Right lung (tissue), 5 donors: Measurements from ENCODE around the gene SPTBN1. TPM values are rescaled to one million over a fixed set of nuclear protein-coding genes. Genes with fewer than 3 reads are reported as not detected.

Source experiments
- DNase-seq, 2 donors: peaks; one replicate each; pipeline ENCODE4 v3.0.0-alpha.2; 2013
- polyA plus RNA-seq, 5 donors: library from polyadenylated mRNA; unstranded; fragments of 120-200 nt; gene quantifications; one replicate each; pipeline versions ENCODE4 v1.2.1 to v1.2.3, GENCODE V29; 2013; ENCODE audit warnings: inconsistent platforms in 1 of 5, low replicate concordance in 1 of 5; ENCODE audit not compliant: insufficient read length in 5 of 5, insufficient read depth in 1 of 5

SPTBN1 gene
- polyA plus RNA-seq, 5 donors = 413 to 552 (median 522) TPM

GRCh38 chr2:54630858-54631497, 174.9 kb downstream of the SPTBN1 start:
- DNase-seq = peak; percentile 52 to 55

DNA sequence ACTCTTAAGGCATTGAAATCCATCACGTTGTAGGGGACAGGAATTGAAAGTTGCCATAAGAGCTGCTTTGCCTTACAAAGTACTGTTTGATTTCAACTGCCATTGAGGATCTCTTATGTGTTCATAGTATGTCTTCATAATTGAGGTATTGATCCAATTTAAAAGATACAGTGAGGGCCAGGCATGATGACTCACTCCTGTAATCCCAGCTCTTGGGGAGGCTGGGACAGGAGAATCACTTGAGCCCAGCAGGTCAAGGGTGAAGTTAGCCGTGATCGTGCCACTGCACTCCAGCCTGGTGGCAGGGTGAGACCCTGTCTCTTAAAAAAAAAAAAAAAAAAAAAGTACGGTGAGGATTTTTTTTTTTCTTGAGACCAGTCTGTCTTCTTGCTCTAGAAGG, 175.6 kb downstream of the SPTBN1 start:
- no peak for DNase-seq

GRCh38 chr2:54632733-54633692, 176.9 kb downstream of the SPTBN1 start:
- DNase-seq = no peak

DNA sequence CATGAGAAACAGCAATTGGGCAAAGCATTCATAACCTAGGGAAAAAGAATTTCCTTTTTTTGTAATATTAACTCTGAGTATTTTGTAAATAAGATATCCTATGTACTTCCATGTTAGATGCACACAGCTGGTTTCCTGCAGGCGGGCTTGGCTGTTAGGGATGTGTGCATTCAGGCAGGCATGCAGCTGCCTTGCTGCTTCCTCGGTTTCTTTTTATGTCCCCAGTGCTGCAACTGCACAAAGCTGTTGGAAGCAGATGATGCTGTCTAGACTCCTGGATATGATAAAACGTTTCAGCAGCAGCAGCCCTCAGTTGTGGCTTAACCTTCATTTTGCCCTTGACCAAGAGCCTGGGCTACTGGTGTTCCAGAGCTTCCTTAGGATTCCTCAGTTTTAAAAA, 177.9 kb downstream of the SPTBN1 start:
- DNase-seq = no peak

DNA sequence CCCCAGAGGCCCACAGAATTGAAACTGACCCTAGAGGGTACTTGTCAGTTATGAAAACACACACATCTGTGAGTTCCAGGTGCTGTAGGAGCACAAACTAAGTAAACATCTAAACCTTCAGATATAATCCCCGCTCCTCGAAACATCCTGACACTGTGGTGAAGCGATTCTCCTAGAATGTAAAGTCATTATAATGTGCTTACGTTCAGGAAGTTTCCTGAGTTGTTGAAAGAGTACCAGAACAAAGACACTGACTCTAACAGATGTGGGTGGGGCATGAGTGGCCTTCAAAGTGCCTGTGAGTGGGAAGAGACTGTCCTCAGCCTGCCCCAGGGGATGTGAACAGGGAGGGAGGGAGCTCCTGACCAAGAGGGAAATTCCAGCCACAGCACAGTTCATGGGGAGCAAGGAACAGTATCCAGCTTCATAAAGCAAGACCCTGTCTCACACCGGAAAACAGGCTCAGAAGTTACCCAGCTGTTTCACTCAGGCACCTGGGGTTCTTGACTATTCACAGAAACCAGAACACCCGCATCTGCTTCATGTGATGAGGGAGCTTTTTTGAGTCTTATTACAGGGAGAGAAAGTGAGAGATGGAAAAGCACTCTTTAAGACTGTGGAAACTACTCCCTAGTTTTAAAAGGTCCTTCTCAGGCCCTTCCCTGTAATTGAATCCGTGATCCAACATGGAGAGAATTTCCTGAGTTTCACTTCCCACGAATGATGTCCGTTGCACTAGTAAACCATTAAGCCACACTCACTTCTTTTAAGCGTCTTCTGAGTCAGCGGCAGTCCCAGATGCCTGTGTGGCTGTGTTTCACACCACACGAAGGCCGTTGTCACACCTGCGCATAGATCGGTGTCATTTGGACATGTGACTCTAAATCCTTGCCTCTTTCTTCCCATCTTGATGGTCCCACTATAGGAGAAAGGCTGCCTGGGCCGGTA, 178.7 kb downstream of the SPTBN1 start:
- peak in 1 of 2 donors; percentile 32 for DNase-seq

DNA sequence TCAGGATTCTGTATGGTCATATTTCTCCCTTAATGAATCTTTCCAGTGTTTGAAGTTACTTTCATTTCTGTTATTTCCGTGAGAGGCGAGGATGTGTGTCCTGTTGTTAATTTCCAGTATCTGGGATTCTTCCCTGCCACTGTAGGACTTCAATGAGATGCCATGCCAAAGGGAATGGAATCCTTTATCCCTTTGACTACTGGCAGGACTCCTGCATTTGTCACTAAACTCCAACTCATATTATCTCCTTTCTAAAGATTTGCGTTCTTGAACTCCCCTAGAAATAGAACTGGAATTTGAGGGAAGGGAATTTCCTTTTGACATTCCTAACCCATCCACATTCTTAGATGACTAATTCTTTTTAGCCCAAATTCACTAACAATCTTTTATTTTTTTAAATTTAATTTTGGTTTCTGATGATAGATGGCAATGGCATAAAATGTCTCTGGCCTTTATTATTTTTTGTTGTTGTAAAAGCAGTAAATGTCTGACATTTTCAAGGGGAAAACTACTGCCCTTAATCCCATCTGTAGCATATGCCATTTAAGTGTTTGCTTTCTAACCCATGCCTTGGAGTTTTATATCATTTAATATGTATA, 179.5 kb downstream of the SPTBN1 start:
- DNase-seq = no peak

- DNase-seq = no peak
Observed at GRCh38 chr2:54636415-54637139, 180.4 kb downstream of the SPTBN1 start.

- no peak for DNase-seq
Observed at GRCh38 chr2:54638103-54638502, 182.0 kb downstream of the SPTBN1 start.

DNA sequence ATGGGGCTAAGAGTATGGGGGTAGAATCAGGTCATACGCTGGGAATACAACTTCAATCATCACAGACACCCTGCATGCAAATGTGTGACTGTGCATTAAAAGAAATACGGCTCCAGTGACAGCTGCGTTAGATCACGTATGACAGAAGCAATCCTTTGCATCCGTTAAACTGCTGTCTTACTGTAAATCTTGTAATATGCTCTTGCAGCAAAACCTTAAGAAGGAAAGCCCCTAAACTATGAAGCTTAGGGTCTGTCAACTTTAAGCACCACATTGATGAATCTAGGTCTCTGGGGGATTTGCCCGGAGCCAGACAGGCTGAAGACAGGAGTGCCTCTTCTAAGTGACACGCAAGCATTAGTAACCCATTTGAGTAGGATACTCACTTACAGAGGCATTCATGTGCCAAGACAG, 182.7 kb downstream of the SPTBN1 start:
- DNase-seq = peak in 1 of 2 donors; percentile 39

DNA sequence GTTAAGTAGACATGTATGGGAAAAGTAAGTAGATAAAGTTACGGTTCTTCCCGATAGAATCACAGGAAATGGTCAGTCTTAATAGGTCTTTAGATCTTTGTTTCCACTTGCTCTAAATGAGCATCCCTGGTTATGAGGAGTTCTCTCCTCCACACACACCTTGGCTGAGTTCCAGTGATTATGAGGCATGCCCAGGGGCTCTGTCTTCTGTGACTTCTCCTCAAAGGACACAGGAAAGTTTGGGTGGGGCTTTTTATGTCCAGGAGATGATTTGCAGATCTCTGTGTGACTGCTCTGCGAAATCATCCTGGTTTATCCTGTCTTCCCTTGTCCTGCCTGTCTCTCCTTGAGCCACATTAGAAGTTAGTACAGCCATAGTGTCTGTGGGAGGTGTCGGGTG, 183.5 kb downstream of the SPTBN1 start:
- no peak for DNase-seq

DNA sequence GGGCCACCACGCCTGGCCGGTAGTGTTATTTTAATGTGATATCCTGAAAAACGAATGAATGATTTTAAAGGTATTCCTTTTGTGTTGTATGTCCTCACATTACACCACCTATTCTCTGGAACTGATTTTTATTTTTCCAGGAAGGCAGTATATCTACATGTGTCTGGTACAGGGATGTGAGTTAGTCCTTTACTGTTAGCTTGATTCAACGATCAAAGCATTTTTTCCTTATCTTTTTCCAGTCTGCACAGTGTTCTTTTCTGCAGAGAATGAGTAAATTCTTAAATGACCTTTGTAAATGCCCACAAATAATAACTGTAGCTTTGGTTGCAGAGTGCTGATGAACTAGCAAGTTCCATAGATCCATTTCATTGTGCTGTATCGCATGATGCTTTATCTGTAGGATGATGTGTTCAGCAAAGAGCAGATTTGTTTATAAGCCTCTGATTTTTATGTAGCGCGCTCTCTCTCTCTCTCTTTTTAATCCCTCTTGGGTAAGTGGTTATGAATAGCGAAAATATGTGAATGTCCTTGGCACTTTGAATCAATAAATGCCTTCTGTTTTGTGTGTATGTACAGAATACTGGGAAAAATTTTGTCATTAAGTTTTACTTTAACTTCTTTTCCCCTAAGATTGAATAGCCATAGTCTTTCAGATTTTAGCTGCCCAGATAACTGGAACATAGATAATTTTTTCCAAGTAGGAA, 184.9 kb downstream of the SPTBN1 start:
- no peak for DNase-seq

- no peak for DNase-seq
Observed at GRCh38 chr2:54641988-54642387, 185.9 kb downstream of the SPTBN1 start.

DNA sequence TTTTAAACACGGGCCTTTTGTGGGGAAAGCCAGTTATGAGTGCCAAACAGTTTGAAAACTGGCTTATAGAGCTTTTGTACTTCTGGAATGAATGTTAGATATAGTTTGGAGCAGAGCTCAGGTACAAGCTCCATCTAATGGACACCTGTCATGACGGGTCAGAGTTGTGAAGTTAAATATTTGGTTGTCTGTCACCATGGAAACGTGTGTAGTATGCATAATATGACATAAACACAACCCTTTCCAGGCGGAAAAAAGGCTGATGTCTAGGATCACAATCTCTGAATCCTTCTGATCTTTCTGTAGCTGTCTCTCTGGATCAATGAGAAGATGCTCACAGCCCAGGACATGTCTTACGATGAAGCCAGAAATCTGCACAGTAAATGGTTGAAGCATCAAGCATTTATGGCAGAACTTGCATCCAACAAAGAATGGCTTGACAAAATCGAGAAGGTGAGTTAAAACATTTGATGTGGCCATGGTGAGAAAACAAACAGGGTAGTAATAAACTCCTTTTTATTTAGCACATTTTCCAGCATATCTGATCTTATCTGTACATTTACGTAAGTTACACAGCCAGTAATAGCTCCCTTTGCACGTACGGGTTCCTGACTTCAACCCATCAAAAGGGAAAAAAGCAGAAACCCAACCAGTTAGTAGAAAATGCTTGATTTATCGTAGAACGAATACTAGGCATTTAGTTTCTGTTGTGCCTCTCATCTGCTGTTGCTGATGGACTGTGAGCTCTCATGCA, 186.7 kb downstream of the SPTBN1 start:
- no peak for DNase-seq

GRCh38 chr2:54644236-54644635, 188.1 kb downstream of the SPTBN1 start:
- no peak for DNase-seq

DNA sequence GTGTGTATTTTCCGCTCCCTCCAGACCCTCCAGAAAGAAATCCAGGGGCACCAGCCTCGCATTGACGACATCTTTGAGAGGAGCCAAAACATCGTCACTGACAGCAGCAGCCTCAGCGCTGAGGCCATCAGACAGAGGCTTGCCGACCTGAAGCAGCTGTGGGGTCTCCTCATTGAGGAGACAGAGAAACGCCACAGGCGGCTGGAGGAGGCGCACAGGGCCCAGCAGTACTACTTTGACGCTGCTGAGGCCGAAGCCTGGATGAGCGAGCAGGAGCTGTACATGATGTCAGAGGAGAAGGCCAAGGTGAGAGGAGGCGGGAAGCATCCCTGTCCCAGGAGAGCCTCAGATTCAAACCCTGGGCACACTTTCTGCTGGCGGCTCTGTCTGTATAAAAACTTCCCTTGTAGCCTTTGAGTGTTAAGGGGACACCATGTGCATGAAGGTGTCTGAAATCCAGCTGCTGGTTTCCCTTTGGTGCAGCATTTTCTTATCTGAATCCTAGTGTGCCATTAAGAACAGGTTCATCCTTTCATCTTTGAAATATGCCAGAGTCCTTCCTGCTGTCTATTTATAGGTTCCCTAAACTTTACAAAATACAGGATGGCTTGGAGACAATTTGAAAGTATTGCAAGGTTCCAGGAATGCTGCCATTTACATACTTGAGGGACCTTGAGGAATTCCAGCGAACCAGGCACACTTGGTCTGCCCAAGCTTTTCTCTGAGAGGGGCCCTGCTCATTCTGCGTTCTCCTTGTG, 190.2 kb downstream of the SPTBN1 start:
- no peak for DNase-seq

GRCh38 chr2:54648256-54648655, 192.1 kb downstream of the SPTBN1 start:
- no peak for DNase-seq

GRCh38 chr2:54649191-54649590, 193.1 kb downstream of the SPTBN1 start:
- DNase-seq = no peak

- DNase-seq = no peak
Observed at GRCh38 chr2:54649633-54650032, 193.5 kb downstream of the SPTBN1 start.

DNA sequence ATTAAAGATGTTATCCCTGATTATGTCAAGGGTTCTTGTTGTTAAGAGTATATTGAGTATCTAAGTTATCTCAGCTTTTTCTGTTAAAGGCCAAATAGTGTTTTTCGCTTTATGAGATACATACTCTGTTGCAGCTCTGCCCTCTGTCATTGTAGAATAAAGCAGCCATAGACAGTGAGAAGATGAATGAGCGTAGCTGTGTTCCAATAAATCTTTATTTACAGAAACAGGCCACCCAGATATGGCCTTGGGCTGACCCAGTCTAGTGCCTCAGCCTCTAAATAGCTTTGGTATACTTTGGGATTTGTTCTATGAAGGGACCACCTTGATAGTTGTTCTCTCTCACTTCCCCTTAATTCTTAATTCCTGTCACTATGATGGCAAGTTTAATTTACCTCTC, 194.5 kb downstream of the SPTBN1 start:
- DNase-seq = no peak
